WTC11 (cell line): ENCODE results near the gene NIP7. TPM values are rescaled to one million over a fixed set of nuclear protein-coding genes. Genes with fewer than 3 reads are reported as not detected.

Experiments
- ATAC-seq: fragments of 200-7000 bp; cut with Tn5 transposase; 2 replicates; pipeline ENCODE4 v1.10.0; 2021; ENCODE audit warnings: mild to moderate bottlenecking, moderate library complexity
- CTCF ChIA-PET: fragments of 300-600 bp; sonication (Branson Sonifier 250); formaldehyde crosslinking; loops from one replicate; lab custom pipeline; 2021; ENCODE audit warnings: antibody characterized with exemption; lab: Charles Lee
- POLR2A ChIA-PET: fragments of 350-600 bp; sonication (Branson Sonifier 250); formaldehyde crosslinking; loops from one replicate; lab custom pipeline; 2021; ENCODE audit warnings: antibody characterized with exemption; lab: Charles Lee
- DNase-seq: peaks from one replicate; pipeline ENCODE4 v3.0.0; 2021; ENCODE audit warnings: low spot score
- H3K27ac Mint-ChIP-seq: 2 replicates; pipeline ENCODE4 v1.8.0; 2021; ENCODE audit warnings: mixed read lengths
- H3K27me3 Mint-ChIP-seq: 2 replicates; pipeline ENCODE4 v1.8.0; 2021; ENCODE audit warnings: low read depth, mild to moderate bottlenecking, moderate library complexity, mixed read lengths
- H3K36me3 Mint-ChIP-seq: 2 replicates; pipeline ENCODE4 v1.8.0; 2021; ENCODE audit warnings: mixed read lengths
- H3K4me1 Mint-ChIP-seq: 2 replicates; pipeline ENCODE4 v1.8.0; 2022; ENCODE audit warnings: mixed read lengths
- H3K4me3 Mint-ChIP-seq: 2 replicates; pipeline ENCODE4 v1.8.0; 2021; ENCODE audit warnings: mild to moderate bottlenecking, moderate library complexity, mixed read lengths
- H3K9me3 Mint-ChIP-seq: 2 replicates; pipeline ENCODE4 v1.8.0; 2021; ENCODE audit warnings: mixed read lengths
- CREB1 ChIP-seq: sonication (generic); formaldehyde crosslinking; IDR thresholded peaks from 2 replicates; pipeline ENCODE4 v1.8.0; 2023; ENCODE audit warnings: mild to moderate bottlenecking, missing genetic modification reagents
- FOXK1 ChIP-seq: sonication (generic); formaldehyde crosslinking; IDR thresholded peaks from 2 replicates; pipeline ENCODE4 v1.8.0; 2022; ENCODE audit warnings: mild to moderate bottlenecking, moderate library complexity, missing genetic modification reagents
- GABPB1 ChIP-seq: sonication (generic); formaldehyde crosslinking; IDR thresholded peaks from 2 replicates; pipeline ENCODE4 v1.8.1; 2023; ENCODE audit warnings: mild to moderate bottlenecking, missing genetic modification reagents
- HMGA2 ChIP-seq: fragments of 250-450 bp; sonication (Bioruptor Pico); IDR thresholded peaks from 2 replicates; pipeline ENCODE4 v1.4.0; 2021; ENCODE audit warnings: mild to moderate bottlenecking, moderate library complexity
- NFATC4 ChIP-seq: fragments of 250-450 bp; sonication (Bioruptor Pico); IDR thresholded peaks from 2 replicates; pipeline ENCODE4 v1.9.0; 2021; ENCODE audit warnings: mild to moderate bottlenecking
- NFE2L1 ChIP-seq: sonication (generic); formaldehyde crosslinking; IDR thresholded peaks from 2 replicates; pipeline ENCODE4 v1.8.1; 2023; ENCODE audit warnings: missing genetic modification reagents
- ZNF219 ChIP-seq: sonication (generic); formaldehyde crosslinking; IDR thresholded peaks from 2 replicates; pipeline ENCODE4 v1.8.0; 2023; ENCODE audit warnings: missing genetic modification reagents, mild to moderate bottlenecking, borderline replicate concordance
- ZNF396 ChIP-seq: fragments of 250-450 bp; sonication (Bioruptor Pico); IDR thresholded peaks from 2 replicates; pipeline ENCODE4 v1.8.0; 2021; ENCODE audit warnings: mild to moderate bottlenecking, moderate library complexity, borderline replicate concordance
- total RNA-seq: library from RNA; stranded (reverse); gene quantifications from 3 replicates; pipeline ENCODE4 v1.2.3, GENCODE V29; 2021
- TF ChIP-seq, protein P1 (sequence below): fragments of 200-600 bp; IDR thresholded peaks from 2 replicates; pipeline ENCODE4 v1.8.0; 2022; ENCODE audit warnings: antibody characterized with exemption
- TF ChIP-seq, protein P2 (sequence below): fragments of 250-450 bp; sonication (Bioruptor Pico); conservative IDR thresholded peaks from 2 replicates; pipeline ENCODE4 v1.9.0; 2021; ENCODE audit warnings: mild to moderate bottlenecking
- TF ChIP-seq, protein P3 (sequence below): sonication (generic); formaldehyde crosslinking; IDR thresholded peaks from 2 replicates; pipeline ENCODE4 v1.8.1; 2022; ENCODE audit warnings: mild to moderate bottlenecking, missing genetic modification reagents, moderate library complexity, borderline replicate concordance
- TF ChIP-seq, protein P4 (sequence below): sonication (generic); formaldehyde crosslinking; IDR thresholded peaks from 2 replicates; pipeline ENCODE4 v1.8.0; 2022; ENCODE audit warnings: mild to moderate bottlenecking, missing genetic modification reagents
- TF ChIP-seq, protein P5 (sequence below): sonication (generic); formaldehyde crosslinking; IDR thresholded peaks from 2 replicates; pipeline ENCODE4 v1.8.1; 2022; ENCODE audit warnings: missing genetic modification reagents, borderline replicate concordance
- TF ChIP-seq, protein P6 (sequence below): sonication (generic); formaldehyde crosslinking; IDR thresholded peaks from 2 replicates; pipeline ENCODE4 v1.8.1; 2023; ENCODE audit warnings: mild to moderate bottlenecking, missing genetic modification reagents
- TF ChIP-seq, protein P7 (sequence below): fragments of 250-450 bp; sonication (Bioruptor Pico); IDR thresholded peaks from 2 replicates; pipeline ENCODE4 v1.9.0; 2021; ENCODE audit warnings: mild to moderate bottlenecking
- TF ChIP-seq, protein P8 (sequence below): fragments of 250-450 bp; sonication (Bioruptor Pico); IDR thresholded peaks from 2 replicates; pipeline ENCODE4 v1.9.0; 2021; ENCODE audit warnings: mild to moderate bottlenecking
- TF ChIP-seq, protein P9 (sequence below): sonication (generic); formaldehyde crosslinking; IDR thresholded peaks from 2 replicates; pipeline ENCODE4 v1.8.1; 2022; ENCODE audit warnings: low read depth, mild to moderate bottlenecking, moderate library complexity, missing genetic modification reagents, borderline replicate concordance

Gene NIP7
- total RNA-seq, 1 experiment from 2014 or later = 43.7 TPM

DNA sequence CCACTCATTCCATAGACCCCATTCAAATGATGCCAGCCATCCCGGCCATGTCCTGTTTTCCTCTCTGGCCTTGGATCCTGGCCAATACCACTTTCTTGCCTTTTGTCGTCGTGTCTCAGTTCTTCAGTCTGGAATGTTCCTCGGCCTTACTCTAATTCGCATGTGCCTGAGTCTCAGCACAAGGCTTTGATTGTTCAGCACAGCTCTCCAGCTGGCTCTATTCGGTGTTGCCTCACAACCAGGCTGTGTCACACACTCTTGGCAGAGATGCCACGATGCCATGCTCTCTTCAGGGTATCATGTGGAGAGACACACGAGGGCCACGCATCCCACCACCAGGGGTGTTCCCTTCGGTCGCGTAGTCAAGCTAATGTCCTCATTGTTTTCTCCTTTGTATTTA, 30.3 kb upstream of the NIP7 start:
- H3K36me3 Mint-ChIP-seq = no peaks in the 10 kb centered on the region
- H3K4me1 Mint-ChIP-seq = peaks cover 9% of the 10 kb centered on the region
- DNase-seq (no peak), ATAC-seq (no peak)
- TF ChIP-seq, protein P1, sequence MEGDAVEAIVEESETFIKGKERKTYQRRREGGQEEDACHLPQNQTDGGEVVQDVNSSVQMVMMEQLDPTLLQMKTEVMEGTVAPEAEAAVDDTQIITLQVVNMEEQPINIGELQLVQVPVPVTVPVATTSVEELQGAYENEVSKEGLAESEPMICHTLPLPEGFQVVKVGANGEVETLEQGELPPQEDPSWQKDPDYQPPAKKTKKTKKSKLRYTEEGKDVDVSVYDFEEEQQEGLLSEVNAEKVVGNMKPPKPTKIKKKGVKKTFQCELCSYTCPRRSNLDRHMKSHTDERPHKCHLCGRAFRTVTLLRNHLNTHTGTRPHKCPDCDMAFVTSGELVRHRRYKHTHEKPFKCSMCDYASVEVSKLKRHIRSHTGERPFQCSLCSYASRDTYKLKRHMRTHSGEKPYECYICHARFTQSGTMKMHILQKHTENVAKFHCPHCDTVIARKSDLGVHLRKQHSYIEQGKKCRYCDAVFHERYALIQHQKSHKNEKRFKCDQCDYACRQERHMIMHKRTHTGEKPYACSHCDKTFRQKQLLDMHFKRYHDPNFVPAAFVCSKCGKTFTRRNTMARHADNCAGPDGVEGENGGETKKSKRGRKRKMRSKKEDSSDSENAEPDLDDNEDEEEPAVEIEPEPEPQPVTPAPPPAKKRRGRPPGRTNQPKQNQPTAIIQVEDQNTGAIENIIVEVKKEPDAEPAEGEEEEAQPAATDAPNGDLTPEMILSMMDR = no peak
- TF ChIP-seq ZNF219 = no peak
- TF ChIP-seq, protein P2, sequence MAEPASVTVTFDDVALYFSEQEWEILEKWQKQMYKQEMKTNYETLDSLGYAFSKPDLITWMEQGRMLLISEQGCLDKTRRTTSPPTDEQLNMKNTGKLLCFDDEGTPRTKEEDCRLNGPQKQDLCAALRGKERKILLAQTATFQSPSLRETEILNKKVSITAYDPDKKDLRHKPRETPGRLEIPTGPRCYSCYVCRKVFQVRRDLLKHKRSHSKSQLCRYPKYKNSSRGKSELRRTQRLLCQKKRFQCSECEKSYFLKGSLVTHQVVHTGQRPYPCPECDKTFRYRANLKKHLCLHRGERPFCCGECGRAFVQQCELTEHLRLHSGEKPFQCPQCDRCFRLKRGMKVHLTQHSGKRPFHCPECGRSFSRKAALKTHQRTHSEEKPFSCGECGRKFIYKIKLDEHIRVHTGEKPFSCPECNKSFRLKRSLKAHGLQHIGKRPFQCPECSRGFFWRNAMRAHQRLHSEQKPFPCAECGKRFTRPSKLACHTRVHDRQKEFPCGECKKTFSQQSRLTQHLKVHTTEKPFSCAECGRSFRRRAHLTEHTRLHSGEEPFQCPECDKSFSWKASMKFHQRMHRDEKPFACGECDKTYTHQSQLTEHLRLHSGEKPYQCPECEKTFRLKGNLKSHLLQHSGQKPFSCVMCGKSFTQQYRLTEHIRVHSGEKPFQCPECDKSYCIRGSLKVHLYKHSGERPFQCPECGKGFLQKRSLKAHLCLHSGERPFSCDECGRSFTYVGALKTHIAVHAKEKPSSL (CRISPR knock-in tag) = no peak
- TF ChIP-seq FOXK1 (CRISPR knock-in tag) = no peak
- TF ChIP-seq, protein P3, sequence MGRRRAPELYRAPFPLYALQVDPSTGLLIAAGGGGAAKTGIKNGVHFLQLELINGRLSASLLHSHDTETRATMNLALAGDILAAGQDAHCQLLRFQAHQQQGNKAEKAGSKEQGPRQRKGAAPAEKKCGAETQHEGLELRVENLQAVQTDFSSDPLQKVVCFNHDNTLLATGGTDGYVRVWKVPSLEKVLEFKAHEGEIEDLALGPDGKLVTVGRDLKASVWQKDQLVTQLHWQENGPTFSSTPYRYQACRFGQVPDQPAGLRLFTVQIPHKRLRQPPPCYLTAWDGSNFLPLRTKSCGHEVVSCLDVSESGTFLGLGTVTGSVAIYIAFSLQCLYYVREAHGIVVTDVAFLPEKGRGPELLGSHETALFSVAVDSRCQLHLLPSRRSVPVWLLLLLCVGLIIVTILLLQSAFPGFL (CRISPR knock-in tag) = no peak
- TF ChIP-seq, protein P4, sequence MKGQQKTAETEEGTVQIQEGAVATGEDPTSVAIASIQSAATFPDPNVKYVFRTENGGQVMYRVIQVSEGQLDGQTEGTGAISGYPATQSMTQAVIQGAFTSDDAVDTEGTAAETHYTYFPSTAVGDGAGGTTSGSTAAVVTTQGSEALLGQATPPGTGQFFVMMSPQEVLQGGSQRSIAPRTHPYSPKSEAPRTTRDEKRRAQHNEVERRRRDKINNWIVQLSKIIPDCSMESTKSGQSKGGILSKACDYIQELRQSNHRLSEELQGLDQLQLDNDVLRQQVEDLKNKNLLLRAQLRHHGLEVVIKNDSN = no peak
- TF ChIP-seq CREB1 (CRISPR knock-in tag) = no peak
- TF ChIP-seq, protein P5, sequence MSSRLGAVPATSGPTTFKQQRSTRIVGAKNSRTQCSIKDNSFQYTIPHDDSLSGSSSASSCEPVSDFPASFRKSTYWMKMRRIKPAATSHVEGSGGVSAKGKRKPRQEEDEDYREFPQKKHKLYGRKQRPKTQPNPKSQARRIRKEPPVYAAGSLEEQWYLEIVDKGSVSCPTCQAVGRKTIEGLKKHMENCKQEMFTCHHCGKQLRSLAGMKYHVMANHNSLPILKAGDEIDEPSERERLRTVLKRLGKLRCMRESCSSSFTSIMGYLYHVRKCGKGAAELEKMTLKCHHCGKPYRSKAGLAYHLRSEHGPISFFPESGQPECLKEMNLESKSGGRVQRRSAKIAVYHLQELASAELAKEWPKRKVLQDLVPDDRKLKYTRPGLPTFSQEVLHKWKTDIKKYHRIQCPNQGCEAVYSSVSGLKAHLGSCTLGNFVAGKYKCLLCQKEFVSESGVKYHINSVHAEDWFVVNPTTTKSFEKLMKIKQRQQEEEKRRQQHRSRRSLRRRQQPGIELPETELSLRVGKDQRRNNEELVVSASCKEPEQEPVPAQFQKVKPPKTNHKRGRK = no peak
- no peak for TF ChIP-seq GABPB1
- TF ChIP-seq NFE2L1 (CRISPR knock-in tag) = no peak
- no peak for TF ChIP-seq ZNF396 (CRISPR knock-in tag)
- TF ChIP-seq HMGA2 = no peak
- TF ChIP-seq, protein P6, sequence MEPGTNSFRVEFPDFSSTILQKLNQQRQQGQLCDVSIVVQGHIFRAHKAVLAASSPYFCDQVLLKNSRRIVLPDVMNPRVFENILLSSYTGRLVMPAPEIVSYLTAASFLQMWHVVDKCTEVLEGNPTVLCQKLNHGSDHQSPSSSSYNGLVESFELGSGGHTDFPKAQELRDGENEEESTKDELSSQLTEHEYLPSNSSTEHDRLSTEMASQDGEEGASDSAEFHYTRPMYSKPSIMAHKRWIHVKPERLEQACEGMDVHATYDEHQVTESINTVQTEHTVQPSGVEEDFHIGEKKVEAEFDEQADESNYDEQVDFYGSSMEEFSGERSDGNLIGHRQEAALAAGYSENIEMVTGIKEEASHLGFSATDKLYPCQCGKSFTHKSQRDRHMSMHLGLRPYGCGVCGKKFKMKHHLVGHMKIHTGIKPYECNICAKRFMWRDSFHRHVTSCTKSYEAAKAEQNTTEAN = no peak
- TF ChIP-seq, protein P7, sequence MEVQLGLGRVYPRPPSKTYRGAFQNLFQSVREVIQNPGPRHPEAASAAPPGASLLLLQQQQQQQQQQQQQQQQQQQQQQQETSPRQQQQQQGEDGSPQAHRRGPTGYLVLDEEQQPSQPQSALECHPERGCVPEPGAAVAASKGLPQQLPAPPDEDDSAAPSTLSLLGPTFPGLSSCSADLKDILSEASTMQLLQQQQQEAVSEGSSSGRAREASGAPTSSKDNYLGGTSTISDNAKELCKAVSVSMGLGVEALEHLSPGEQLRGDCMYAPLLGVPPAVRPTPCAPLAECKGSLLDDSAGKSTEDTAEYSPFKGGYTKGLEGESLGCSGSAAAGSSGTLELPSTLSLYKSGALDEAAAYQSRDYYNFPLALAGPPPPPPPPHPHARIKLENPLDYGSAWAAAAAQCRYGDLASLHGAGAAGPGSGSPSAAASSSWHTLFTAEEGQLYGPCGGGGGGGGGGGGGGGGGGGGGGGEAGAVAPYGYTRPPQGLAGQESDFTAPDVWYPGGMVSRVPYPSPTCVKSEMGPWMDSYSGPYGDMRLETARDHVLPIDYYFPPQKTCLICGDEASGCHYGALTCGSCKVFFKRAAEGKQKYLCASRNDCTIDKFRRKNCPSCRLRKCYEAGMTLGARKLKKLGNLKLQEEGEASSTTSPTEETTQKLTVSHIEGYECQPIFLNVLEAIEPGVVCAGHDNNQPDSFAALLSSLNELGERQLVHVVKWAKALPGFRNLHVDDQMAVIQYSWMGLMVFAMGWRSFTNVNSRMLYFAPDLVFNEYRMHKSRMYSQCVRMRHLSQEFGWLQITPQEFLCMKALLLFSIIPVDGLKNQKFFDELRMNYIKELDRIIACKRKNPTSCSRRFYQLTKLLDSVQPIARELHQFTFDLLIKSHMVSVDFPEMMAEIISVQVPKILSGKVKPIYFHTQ = no peak
- TF ChIP-seq, protein P8, sequence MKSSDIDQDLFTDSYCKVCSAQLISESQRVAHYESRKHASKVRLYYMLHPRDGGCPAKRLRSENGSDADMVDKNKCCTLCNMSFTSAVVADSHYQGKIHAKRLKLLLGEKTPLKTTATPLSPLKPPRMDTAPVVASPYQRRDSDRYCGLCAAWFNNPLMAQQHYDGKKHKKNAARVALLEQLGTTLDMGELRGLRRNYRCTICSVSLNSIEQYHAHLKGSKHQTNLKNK (CRISPR knock-in tag) = no peak
- no peak for TF ChIP-seq NFATC4 (CRISPR knock-in tag)
- TF ChIP-seq, protein P9, sequence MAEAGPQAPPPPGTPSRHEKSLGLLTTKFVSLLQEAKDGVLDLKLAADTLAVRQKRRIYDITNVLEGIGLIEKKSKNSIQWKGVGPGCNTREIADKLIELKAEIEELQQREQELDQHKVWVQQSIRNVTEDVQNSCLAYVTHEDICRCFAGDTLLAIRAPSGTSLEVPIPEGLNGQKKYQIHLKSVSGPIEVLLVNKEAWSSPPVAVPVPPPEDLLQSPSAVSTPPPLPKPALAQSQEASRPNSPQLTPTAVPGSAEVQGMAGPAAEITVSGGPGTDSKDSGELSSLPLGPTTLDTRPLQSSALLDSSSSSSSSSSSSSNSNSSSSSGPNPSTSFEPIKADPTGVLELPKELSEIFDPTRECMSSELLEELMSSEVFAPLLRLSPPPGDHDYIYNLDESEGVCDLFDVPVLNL = no peak
- no peaks in the 10 kb centered on the region for H3K9me3 Mint-ChIP-seq
- H3K27me3 Mint-ChIP-seq = no peaks in the 10 kb centered on the region
- no peak overlapping the region for H3K4me3 Mint-ChIP-seq
- CTCF ChIA-PET = no interaction called here
- POLR2A ChIA-PET = no interaction called here
- peak overlapping the region; percentile 38 for H3K27ac Mint-ChIP-seq
